Measurements from ENCODE around the gene ASXL3.

ASXL3 gene

DNA sequence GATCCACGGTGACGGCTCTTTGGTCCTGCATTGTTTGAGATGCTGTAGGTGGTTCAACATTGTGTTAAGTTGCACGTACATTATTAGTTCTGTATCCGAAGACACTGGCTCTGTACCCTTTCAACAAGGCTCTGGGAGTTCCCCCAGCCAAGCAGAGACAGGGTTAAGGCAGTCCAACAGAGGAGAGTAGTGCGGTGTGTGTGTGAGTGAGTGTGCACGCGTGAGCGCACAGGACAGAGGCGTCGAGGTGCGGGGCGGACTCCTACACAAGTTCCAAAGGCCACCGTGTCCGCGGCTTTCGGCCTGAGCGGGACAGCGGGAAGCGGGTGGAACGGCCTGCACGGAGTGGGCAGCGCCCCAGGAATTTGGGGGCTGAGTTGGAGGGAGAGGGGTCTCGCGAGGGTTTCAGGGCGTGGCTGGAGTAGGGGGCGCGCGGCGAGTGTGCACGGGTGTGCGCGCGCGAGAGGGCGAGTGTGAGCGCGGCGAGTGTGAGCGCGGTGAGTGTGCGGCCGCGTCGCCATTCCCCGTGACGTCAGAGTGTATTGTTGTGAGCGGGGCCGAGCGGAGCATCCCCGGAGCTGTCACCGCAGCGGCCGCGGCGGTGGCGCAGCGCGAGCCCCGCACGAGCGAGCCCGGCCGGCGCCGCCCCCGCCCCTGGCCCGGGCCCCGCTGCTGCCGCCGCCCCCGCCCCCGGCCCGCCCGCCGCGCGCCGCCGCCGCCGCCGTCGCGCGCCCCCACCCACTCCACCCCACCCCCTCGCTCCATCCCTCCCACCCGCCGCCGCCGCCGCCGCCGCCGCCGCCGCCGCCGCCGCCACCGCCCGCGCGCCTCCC, at the start of gene ASXL3:
Gene ASXL3 (plus strand): TSS at position 535 of the 833 bp plus-strand sequence. CDS start 413 bp downstream, outside the sequence.
- no peak for DNase-seq

DNA sequence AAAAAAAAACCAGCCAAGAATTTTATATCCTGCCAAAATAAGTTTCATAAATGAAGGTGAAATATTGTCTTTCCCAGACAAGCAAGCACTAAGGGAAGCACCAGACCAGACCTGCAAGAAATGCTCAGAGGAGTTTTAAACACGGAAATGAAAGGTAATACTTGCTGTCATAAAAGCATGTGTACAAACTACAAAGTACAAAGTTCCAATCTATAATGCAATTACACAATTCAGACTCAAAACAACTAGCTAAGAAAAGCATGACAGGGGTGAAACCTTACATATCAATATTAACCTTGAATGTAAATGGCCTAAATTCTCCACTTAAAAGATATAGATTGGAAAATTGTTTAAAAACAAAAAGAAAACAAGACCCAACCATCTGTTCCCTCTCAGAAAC, 45.0 kb upstream of the ASXL3 start:
- DNase-seq: no peak

DNA sequence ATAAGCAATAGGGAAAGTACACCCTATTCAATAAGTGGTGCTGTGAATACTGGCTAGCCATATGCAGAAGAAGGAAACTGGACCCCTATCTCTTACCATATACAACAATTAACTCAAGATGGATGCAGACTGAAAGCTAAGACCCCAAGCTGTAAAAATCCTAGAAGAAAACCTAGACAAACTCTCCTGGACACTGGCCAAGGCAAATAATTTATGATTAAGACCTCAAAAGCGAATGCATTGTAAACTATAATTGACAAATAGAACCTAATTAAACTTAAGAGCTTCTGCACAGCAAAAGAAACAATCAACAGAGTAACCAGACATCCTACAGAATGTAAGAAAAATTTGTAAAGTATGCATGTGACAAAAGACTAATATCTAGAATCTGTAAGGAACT, 41.1 kb upstream of the ASXL3 start:
- DNase-seq: no peak

DNA sequence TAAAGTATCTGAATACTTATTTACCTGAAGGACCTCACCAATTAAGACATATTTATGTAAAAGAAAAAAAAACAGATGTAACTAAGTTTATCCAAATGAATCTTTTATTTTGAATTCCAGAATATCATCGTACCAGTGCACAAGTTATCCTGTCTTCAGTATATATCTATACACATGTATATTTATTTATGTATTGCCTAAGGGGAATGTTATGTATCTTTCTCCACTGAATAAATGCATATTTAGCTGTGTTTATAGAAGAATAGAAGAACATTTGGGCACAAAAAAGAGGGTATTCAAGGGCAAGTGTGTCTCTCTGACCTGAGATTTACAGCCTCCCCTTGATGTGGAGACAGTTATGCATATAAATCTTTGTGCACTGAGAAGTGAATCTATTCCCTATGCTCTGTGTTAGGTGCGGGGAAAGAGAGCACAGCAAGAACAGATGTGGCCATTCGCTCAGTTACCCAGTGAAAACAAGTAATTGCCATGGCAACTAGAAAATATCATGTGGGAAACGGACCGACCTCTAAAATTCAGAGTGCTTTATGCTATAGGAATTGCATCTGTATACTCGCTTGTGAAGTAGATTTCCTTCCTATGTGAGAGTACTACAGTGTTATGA, 39.5 kb upstream of the ASXL3 start:
- no peak for DNase-seq

DNA sequence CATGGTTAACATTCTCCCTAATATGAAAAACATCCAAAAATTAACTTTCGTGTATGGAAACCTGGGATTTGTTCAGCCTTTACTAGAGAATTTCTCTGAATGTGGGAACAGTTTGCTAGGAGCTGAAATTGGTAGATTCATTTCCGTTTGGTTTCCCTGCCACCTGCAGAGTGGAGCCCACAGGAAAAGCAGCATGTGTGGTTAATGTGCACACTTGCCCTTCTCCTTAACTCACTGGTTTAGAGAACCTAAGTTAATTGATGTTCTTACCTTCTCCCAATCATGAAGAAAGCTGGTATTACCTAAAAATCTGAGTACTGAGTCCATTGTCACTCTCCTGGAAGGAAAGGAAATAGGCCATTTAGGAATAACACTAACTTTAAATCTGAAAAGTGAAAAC, 37.6 kb upstream of the ASXL3 start:
- no peak for DNase-seq

DNA sequence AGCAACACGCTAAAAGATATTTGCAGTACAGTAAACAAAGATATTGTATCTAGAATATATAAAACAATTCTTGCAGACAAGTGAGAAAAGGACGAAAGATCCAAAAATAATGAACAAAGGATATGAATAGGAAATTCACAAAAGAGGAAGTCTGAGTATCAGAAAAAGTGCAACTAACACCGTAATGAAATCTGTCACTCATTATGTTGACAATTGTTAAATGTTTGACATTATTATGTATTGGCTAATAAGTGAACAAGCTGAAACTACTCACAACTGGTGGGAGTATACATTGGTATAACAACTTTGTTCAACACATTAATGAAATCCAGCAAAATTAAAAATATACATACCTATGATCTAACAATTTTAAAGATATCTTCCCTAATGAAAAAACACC, 36.7 kb upstream of the ASXL3 start:
- DNase-seq: no peak

DNA sequence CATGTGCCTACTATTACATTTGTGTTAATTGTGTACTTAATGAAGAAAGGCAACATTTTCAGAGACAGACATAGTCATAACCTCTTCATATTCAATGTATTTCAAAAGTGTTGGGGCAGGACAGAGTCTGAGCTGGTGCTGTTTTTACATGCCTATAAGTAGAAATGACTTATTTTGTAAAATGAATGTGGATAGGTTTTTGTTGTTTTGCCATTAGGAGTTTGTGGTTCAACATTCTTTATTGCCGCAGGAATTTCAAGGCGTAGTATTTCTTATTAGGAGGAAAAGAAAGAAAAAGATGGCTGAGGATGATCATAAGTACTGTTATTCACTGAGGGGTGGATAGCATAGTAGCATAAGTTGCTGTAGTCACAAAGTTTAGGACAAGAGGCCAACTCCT, 21.2 kb upstream of the ASXL3 start:
- DNase-seq: no peak

DNA sequence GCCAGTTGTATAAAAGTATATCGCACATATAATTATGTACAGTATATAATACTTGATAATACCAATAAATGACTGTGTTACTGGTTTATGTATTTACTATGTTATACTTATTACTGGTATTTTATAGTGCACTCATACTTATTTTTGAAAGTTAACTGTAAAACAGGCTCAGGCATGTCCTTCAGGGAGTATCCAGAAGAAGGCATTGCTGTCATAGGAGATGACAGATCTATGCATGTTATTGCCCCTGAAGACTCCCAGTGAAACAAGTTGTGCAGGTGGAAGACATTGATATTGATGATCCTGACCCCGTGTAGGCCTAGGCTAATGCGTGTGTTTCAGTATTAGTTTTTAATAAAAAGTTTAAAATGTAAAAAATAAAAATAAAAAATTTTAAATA, 20.3 kb upstream of the ASXL3 start:
- no peak for DNase-seq

DNA sequence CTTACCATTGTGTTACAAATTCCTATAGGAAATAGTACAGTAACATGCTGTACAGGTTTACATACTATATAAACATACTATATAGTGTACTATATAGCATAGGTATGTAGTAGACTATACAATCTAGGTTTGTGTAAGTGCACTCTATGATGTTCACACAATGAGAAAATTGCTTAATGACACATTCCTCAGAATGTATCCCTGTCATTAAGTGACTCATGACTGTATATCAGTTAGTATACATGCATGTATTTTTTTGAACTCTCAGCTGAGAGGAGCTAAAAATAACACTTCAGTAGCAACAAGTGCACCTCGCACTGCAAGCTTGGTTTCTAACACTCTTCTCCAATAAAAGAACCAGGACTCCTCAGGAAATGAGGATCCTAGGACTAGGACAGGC, 19.5 kb upstream of the ASXL3 start:
- no peak for DNase-seq

DNA sequence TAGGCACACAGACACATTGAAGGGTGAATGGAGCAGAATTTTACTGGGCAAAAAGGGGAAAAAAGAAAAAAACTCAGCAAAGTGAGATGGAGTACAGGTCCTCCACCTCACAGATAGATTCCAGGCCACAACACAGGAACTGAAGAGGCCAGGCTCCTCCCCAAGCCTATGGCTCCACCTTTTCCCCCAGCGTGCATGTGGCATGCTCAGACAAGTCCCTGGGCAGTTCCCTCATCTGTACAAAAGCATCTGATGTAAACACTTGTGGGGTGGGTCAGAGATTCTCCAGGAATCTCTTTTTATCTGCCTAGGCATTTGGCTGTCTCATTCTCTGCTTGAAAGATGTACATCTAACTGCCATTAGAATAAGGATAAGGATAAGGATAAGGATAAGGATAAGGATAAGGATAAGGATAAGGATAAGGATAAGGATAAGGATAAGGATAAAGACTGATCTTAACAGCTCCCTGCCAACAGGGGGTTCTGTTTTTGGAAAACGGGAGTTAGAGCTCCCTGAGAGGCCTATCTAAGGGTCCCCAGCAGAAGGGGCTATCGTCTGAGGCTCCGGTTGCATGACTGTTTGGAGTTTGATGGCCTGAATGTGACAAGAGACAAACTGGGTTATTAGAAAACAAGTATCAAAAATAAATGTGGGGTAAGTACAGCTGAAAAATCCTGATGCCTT, 17.2 kb upstream of the ASXL3 start:
- DNase-seq: no peak

DNA sequence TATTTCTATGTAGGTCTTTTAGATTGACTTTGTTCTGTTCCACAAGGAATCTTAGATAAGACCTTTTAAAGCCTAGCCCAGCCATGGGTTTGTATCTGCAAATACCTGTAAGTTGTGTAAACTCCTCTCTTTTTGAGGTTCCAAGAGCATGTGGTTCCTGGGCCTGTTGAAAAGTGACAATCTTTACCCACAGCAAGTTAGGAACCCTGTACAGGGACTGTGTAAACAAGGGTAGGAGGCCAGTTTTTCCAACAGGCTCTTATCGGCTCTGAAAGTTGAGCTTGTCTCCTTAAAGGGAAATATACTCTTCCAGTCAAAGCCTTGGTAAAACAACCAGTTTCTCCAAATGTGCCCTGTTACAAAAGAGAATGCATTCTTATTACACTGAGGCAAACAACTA, 15.3 kb upstream of the ASXL3 start:
- no peak for DNase-seq

DNA sequence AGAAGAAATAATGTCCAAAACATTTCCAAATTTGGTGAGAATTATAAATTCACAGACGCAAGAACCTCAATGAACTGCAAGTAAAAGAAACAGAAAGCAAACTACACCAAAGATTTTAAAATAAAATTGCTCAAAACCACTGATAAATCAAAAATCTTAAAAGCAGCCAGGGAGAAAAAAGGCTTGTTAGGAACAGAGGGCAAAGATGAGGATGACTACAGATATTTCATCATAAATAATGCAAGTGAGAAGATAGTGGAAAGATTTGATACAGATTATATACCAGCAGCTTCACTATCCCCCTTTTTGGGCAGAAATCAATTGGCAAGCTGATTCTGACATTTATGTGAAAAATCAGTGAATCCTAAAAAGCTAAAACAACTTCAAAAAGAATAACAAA, 10.3 kb upstream of the ASXL3 start:
- DNase-seq: no peak

DNA sequence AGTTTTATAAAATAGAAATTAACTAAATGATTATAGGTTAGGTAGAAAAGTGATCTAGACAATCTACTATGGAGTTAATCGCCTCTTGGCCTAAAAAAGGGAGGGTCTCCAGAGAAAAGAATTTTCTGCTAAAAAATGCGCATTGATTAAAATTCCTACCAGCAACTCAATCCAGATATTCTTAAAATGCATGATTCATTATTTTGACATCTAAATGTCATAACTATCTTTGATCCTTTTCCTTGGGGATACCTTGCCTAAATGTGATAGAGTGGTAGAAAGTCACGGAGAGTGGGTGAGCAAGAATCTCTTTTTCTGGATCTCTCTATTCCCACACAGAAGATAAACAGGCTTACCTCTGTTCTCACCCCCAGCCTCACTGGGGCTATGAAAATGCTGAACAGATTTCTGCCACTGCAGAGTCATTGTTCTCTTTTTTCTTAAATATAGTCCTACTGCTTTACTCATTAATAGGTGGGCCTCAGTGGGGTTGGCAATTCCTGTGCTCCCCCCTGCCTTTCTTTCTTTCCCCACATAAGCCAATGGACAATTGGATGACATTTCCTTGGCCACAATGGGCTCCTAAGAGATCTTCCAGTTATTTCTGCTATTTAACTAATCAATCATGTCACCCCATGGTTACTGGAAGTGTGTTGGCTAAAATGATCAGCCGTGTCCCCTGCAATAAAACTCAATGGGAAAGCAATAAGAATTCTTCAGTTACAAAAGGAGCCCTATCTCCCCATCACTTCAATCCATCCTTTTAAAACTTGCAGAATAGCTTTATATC, 5.8 kb upstream of the ASXL3 start:
- DNase-seq: no peak

DNA sequence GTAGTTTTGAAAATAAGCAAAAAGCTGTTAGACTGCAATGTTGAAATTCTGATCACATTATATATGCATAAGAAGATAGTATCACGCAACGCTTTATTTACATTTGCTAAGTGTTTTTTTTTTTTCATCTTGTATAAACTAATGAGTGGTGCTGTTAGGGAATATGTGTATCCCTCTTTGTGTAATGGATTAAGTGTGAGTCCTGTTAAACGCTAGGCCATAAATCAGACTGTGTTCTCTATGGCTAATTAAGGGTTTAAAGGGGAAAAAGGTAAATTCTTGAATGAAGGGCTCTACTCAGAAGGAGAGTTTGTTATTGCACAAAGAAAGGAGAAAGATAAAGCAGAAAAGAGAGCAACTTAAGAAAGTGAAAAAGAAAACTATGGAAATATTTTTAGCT, 4.8 kb upstream of the ASXL3 start:
- DNase-seq: no peak

DNA sequence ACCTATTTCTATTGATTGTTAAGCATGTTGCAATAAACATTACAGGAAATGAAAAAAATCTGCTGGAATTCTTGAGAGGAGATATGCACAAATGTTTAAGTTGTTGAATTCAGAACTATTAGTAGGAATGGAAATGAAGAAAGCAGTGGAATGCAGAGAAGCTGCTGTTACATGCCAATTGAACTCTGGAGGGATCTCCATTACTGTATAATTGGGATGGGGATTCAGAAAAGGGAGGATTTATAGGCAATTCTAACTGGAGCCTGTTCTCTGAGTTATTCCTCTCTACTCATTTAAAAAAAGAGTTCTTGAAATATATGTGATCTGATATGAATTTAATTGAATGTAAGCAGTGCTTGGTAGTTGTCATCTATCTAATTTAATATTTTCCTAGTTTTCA, 2.6 kb upstream of the ASXL3 start:
- no peak for DNase-seq

DNA sequence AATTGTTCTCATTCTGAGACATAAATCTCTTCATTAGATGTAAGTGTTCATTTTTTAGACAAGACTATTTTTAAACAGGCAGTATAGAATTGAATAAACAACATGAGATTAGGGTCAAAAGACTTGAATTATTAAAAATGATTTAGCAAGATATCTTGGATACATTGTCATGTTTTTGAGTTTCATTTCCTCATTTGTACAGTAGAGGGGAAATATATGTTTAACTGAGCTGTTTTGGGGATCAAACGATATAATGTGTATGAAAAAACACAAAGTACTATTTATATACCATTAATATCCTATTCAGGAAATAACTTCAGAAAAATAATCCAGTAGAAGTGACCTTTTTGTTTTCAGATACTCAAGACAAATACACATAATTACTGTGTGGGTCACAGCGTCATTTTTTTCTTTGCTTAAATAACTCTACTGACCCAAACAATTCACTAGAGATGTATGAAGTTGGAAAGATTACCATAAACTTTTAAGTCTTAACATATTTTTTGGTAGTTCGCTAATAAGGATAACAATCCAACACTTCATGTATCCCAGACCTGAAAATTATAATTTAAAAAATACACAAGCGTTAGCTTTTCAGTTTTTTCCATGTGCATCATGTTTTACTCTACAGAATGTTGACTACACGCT, 896 bp upstream of the ASXL3 start:
- DNase-seq: no peak

DNA sequence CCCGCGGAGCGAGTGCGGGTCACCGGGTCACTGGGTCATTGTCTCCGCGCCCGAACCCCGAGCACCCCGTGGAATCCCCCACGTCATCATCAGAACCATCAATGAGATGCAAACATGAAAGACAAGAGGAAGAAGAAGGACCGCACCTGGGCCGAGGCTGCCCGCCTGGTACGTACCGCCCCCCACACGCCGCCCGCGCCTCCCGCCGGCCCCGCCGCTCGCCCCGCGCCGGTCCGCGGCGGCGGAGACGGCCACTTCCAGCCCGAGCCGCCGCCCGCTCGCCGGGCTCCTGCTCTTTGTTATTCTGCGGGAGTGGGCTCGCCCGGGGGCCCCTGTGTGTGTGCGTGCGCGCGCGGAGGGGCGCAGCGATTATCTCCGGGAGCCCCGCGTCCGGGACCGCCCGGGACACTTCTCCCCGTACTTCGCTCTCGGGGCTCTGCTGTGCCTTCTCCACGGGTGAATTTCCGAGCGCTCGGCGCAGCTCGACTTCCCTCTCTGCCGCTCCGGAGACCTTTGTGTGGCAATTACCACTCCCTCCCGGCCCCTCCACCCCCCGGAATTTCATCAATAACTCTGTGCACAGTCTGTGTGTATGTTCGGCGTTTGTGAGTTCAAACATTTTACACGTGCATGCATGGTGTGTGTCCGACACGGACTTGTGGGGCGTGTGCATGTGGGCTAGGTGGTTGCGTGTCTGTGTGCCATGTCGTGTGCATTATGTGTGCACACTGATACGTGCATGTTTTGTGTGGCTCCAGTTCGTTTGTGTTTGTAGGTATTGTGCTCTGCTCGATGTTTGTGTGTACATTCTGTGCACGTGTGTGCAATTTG, 714 bp downstream of the ASXL3 start:
- no peak for DNase-seq

DNA sequence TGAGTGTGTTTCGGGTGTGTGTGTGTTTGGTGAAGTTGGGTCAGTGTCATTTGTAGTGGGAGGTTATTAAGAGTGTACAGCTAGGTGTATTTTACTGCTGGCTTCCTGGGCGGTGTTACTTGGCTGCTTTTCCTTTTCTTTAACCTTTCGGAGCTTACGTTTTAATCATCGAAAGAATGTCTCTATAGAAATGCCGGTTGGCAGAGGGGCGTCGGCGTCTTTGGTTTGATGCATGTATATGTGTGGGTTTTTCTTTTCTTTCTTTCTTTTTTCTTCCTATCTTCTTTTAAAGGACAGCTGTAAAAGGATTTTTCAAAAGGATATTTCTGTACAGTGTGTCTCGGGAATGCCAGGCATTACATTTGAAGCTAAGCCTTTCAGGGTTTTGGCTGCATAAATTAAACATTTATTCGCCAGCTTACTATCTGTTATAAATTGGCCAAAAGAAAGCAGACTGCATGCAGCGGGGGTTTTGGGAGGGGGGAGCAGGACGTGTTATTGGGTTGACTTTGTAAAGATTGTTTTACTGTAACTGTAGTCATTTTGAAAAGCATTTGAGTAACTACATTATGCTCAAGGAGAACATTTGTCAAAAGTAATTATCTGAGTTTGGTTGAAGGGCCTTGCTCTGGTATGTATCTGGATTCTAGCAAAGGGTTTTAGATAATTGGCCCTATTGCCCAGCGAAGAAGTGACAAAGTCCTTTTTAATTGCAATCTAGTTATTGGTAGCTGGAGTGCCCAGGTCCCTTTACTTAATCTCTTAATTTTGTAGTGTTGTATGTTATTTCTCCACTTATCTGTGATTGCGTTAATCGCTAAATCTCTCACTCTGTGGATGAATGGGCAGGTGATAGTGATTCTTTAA, 1.6 kb downstream of the ASXL3 start:
- DNase-seq: no peak

DNA sequence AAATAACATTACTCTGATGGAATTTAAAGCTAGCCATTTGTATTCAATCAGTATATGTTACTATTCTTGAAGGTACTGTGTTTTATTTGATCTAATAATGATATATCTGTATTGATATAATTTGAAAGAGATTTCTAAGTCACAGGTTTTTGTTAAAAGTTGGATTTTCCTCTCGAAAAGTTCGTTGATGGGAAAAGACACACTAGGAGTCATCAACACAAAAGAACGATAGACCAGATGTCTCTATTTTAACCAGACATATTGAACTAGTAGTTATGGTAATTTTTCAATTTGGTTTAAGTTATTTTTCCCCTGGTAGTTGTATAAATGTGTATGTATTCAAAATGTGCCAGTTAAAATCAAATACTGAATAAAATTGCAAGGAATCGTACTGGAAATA, 2.5 kb downstream of the ASXL3 start:
- no peak for DNase-seq

DNA sequence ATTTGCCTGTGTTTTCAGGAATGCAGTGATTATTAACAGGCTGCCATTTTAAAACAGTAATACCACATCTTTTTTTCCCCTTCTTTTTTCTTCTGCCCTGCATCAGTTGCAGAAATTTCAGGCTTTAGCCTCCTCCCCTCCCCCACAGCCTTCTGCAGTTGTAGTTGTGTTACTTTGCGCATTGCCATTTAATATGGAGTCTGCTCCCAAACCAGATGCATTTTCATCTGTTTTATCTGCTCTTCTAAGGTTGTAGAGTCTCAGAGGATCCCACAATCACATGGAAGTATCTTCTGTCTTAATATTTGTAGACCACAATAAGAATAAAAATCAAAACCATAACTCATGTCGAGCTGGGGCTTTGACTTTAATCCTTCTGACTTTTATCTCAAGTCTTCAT, 3.8 kb downstream of the ASXL3 start:
- DNase-seq: no peak

DNA sequence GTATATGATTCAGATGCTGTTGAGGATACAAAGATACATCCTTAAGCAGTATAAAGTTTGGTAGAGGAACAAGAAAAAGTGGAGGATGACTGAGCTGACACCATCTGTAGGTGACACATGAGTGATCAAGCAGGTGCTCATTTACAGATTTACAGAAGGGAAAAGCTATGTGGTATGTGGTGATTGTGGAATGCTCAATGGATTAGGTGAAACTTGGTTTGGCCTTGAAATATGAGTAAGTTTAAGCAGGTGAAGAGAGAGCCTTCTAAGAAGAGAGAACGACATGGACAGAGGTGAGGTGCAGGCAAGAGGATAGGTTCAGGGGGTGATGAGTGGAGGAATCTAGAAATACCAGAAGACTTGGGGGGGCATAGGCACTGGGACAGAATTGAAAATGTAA, 5.9 kb downstream of the ASXL3 start:
- no peak for DNase-seq
